Umbilical cord (tissue), 2 donors: Measurements from ENCODE around the gene POU5F1. TPM values are rescaled to one million over a fixed set of nuclear protein-coding genes. Genes with fewer than 3 reads are reported as not detected.
A peak's percentile ranks its signal among the peaks of the same experiment; 100 is the strongest.

ENCODE experiments used
- DNase-seq: peaks from one replicate; pipeline ENCODE4 v3.0.0-alpha.2; 2015; ENCODE audit warnings: low spot score
- total RNA-seq: library from RNA; depleted of rRNA; stranded (reverse); fragments of >200 nt; gene quantifications from one replicate; pipeline ENCODE4 v1.2.3, GENCODE V29; 2014; ENCODE audit warnings: low replicate concordance; ENCODE audit not compliant: insufficient read depth

The POU5F1 gene
- total RNA-seq, 1 donor from 2014 or later: 4.1 TPM

DNA sequence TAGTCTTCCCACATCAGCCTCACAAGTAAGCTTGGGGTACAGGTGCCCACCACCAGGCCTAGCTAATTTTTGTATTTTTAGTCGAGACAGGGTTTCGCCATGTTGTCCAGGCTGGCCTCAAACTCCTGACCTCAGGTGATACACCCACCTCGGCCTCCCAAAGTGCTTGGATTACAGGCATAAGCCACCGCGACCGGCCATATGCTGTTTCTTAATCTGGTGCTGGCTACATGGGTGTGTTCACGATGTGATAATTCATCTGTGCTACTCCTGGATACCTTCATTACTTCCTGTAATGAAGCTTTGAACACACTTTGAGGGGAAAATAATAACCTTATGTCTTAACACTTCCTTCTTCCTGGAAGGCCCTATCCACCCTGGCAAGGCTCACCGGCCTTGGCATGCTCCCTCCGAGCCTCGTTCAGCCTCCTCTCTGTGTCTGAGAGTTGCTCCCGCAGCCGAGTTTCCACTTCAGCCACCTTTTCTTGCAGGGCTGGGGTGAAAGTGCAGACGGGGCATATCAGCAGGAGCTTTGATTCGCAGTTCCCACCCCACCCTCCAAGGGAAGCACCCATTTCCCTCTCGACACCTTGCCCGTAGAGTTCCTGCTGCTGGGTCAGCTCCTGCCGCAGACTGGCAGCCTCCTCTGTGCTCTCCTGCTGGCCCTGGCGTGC, 26.0 kb downstream of the POU5F1 start:
- no peak for DNase-seq

DNA sequence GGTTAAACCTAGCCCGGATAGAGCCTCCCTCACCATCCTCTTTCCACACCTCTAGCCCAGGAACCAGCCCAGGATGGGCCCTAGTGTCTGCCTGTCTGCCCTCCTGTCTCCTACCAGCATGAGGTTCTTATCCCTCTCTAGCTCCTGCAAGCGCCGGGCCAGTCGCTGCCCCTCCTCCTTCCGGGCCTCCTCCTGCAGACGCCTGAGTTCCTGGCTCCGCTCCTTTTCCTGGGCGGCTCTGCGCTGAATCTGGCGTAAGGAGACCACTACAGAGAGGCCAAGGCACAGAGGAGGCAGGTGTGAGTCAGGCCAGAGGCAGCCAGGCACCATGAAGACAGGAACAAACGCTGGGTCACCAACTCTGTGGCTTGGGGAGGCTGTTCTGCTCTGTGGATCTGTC, 27.3 kb downstream of the POU5F1 start:
- DNase-seq: peak; percentile 58

DNA sequence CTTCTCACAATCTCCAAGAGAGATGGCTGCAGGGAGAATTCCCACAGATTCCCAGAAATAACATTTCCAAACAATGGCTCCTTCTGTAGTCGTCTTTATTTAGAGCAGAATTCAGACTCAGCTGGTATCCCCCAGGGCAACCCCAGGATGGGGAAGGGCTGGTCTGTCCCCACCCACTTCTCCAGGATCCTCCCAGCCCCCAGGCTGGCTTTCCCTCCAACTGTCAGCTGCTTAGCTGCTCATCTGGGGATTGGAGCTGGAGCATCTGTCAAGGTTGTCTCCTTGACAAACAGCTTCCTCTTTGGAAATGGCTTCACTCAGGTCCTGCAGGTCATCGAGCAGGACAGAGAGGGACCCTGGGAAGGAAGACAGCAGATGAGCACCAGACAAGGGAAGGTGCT, 28.1 kb downstream of the POU5F1 start:
- DNase-seq: no peak

DNA sequence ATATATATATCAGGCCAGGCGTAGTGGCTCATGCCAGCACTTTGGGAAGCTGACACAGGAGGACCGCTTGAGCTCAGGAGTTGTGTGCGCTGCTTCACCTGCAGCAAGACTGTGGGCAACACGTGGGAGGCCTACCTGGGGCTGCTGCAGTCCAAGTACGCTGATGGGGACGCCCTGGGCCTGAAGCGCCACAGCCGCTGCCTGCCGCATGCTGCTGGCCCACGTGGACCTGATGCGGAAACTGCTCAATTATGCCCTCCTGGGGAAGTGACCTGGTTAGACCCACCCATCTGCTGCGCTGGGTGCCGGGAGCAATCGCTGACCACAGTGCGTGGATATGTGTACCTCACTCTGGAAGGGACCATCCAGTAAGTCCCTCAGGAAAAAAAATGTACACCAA, 29.8 kb downstream of the POU5F1 start:
- DNase-seq: no peak

DNA sequence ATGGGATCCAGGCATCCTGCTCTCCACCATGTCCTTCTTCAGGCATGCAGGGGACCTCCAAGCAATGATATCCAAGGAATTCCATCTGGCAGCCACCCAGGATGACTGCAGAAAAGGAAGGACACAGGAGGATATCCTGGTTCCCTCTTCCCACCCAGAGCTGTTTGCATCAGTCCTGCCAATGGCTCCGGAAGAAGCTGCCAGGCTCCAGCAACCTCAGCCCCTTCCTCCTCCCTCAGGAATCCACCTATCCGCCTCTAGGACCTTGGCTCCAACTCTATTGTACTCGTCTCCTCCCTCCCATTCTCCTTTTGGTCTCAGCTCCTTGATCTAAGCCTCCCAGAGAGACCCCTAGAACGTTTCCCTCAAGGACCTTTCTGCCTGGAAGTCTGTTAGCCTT, 30.9 kb downstream of the POU5F1 start:
- peak; percentile 20 for DNase-seq

DNA sequence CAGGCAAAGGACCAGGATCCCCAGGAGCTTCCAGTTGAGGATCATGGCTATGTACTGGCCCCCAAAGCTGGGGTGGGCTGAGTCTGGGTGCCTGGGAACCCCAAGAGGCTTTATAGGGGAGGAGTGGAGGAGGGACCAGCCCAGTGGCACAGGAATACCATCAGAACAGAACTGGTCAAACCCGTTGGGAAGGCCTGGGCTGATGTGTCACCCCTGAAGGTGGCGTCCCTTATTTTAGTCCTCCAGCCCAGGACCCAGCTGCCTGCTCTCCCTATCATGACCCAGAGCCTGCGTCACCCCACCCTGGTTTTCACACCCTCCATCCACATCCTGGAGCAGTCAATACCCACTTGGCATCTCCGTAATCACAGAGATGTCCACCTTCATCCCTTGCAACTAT, 31.5 kb downstream of the POU5F1 start, which contains the start of gene PSORS1C2:
TSS of gene PSORS1C2 (minus strand) at position 85 of the 400 bp plus-strand sequence. CDS start at position 45, 40 bp downstream.
- DNase-seq: no peak

DNA sequence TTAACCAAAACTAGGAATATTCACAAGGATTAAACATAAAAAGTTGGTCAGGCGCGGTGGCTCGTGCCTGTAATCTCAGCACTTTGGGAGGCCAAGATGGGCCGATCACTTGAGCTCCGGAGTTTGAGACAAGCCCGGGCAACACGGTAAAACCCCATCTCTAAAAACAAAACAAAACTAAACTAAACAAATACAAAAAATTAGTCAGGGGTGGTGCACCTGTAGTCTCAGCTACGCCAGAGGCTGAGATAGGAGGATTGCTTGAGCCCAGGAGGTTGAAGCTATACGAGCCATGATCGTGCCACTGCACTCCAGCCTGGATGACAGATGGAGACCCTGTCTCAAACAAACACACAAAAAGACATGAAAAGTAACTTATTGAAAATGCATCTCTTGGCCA, 34.8 kb downstream of the POU5F1 start:
- DNase-seq: no peak

DNA sequence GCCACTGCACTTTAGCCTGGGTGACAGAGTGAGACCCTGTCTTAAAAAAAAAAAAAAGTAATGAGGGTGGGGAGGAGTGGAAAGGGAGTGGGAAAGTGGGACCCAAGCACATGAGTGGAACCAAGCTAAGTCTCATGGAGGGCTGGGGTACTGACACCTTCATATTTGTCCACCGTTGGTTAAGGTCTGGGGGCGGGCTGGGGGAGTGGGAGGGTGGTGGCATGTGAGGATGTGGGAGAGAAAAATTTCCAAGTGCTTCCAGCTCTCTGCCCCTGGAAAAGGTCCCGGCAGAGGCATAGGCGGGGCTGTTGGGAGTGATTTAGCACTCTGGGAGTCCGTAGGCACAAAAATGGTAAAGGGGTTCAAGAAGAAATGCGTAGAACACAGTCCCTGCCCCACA, 37.7 kb downstream of the POU5F1 start:
- no peak for DNase-seq

DNA sequence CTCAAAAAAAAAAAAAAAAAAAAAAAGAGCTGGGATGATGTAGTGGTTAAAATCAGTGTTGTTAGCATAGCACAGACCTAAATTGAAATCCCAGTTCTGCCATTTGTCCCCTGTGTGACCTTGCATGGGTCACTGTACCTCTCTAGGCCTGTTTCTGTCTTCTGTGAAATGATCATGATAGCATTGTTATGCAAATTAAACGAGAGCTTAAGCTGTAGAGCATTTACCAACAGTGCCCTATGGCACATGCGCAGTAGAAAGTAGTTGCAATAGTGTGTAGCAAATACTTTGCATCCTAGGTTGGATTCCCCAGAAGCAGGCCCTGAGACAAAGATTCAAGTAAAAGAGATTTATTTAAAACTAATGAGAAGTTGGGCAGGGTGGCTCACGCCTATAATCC, 38.9 kb downstream of the POU5F1 start:
- no peak for DNase-seq

DNA sequence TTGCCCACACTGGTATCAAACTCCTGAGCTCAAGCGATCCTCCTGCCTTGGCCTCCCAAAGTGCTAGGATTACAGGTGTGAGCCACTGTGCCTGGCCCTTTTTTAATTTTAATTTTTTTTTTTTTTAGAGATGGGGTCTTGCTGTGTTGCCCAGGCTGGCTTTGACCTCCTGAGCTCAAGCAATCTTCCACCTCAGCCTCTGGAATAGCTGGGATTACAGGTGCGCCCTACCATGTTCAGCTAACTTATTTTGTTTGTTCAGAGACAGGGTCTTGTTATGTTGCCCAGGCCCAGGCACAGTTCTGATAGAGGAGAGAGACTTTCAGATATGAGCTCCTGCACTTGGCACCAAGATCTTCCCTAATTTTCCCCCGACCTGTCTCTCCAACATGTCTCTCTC, 39.7 kb downstream of the POU5F1 start:
- no peak for DNase-seq

DNA sequence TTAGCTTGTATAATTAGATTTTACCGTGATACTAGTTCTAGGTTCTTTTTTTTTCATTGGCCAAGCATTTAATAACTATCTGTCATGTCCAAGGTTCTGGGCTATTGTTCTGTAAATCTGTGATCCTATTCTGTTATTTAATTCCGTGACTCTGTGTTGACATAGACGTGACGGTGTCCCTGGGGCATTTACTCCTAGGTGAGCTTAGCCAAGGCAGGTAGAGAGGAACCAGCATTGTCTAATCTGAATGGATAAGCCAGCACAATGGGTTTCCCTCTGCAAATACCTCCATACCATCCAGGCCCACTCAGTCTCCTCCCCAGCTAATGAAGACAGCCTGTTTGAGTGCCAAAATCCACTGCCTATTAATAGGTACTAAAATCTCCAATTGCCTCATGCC, 41.4 kb downstream of the POU5F1 start:
- DNase-seq: no peak

DNA sequence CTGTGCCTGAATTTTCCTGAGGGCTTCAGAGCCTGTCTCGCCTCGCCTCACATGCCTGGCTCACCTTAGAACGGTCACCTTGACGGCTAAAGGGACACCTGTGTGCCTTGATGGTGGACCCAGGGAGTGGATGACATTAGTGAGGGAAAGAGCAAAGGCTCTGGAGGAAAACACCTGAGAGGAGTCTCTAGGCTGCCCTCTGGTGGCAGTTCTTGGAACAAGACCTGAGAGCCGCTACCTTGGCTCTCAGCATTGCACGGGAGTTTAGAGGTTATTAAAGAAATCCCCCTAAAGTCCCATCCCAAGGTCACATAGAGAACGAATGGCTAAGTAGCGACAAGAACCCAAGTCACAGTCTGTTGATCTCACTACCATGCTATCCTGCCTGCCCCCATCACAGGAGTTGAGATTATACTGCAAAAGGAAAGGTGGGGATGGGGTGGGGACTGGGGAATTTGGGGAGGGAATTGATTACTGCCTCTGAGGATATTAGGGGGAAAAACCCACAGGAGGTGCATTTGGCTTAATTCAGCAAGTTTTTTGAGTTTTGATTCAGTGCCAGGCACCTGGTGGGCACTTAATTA, 42.3 kb downstream of the POU5F1 start:
- peak; percentile 52 for DNase-seq

DNA sequence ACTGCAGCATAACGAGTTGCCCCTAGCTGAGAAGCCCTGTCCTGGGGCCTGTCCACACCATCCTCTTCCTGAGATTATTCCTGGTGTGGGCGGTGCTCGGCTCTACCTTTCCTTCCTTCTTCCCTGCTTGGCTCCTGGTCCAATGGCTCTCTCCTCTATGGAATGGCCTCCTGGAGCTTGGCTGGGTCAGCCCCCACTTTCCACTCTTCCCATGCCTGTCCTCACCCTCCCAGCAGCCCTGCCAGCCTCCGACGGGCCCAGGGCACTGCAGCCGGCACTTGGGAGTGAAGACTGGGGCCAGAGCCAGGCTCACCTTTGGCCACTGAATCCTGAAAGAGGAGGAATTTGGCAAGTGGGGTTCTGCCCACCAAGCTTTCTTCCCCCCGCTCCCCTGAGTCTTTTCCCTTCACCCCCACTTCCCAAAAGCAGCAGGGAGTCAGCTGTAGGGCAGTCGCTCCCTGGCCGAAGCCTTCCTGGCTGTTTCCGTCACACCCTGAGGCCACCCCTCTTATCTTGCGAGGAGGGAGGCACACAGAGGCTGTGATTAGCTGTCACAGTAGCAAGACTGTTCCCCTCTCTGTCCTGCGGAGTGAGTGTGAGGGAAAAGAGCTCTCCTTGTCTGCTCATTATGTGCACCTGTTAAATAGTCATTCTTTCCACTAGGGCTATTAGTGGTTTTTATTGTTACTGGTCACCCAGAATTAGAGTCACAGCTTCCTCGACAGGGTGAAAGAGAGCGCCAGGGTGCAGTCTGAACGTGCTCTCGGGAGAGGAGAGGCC, 43.9 kb downstream of the POU5F1 start:
- no peak for DNase-seq

DNA sequence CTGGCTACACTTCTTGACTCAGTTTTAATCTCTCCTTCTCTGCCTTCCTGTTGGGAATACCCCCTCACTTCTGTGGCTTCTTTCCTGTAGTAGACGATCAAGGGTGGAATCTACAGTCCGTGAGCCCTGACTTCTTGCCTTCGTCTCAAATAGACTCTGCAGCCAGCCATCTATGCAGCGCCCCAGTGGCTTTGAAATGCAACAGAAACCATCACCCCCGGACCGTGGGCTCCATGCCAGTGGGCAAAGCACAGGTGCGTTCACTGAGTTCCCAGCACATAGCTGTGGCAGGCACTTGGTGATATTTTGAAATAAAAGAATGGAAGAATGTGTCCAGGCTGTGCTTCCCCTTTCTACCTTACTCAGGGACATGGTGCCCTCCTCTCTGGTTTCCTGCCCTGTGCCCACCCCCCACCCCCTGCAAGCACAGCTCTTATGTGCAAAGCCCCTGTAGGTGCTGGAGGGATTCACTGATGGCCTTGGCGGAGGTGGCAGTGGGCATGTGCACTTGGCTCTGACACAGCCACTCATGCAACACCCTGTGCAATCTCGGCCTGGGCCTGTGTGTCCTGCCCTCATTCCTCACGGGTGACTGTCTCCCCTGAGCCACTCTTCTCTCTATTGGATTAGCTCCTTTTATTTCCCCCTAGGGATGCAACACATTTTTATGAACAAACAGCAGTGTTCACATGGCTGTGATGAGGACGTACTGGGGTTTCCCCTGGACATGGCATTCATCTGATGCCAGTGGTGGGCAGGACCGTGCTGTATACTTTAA, 44.7 kb downstream of the POU5F1 start:
- DNase-seq: no peak

DNA sequence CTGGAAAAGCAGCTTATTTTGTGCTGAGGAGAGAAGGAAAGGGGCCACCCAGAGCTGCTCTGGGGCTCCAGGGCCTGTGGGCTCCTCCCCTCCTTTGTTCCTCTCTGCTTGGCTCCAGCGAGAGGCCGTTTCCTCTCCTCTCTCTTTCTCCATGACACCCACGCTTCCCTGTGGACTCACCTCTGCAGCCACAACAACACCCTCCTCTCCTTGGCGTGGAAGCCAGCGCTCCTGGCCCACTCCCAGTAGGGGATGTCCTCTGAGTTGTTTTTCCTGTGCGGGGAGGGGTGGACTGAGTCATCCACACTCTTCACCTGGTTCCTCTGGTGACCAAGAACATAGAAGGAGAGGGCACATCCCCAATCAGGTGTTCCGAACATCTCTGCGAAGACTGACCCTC, 45.3 kb downstream of the POU5F1 start:
- no peak for DNase-seq

DNA sequence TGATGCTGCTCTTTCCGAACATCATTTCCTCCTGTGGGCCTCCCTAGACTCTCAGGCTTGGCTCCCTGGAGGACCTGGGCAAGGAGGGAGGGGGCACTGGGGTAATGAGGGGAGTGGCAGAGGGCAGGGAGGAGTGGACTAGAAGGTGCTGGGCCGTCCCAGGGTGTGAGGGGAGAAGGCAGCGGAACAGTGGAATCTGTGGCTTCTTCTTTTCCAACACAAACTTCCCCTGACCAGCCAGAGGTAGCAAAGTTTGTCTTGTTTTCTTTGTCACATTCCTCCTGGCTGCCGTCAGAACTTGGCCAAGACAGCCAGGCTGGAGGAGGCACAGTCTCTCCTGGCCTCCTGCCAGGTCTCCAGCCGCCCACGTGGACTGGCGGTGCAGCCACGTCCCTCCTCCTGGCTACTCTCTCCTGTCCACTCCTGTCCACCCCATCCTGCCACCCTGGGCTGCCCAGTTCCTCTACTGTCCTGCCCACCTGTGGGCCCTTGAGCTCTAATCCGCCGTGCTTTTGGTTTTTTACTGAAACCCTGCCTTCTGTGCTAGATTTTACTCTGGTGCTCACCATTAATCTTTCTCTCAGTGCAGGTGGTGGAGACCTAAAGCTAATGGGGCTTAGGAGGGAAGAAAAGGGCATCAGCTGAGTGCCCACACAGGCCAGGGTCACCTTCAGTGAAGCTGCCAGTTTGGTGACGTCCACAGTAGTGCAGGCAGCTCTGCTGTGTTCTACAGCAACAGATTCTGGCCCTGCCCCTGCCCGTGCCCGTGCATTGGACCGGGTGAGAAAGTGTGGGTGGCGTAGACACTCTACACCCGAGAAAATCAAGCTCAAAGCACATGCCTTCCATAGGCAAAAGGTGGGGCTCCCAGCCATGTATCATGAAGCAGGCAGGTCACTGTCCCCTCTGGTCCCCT, 47.4 kb downstream of the POU5F1 start:
- peak; percentile 93 for DNase-seq

DNA sequence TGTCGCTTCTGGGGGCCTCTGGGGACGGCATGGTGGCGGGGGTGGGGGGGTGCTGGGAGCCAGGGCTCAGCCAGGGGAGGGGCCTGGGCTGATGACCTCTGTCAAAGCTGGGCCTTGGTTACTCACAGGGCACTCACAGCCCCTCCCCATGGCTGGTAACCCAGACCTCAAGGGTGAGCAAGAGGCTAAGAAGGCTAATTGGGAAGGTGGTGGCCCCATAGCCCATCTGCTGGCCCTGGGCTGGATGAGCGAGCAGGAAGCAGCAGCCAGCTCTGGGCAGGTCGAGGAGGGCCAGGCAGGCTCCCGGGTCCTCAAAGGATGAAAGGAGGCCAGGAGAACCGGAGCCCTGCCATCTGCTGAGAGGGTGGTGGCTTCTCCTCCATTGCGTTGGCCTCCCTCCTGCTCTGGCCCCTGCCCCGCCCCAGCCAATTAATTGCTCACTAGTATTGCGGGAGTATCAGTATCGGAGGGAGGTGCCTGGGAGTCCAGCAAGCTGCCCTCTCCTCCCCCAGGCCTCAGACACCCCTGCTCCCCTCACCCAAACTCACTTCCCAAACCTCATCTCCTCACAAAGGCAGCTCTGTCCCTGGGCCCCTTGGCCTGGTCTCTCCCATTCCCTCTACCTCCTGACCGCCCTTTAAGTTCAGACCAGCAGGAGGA, 49.2 kb downstream of the POU5F1 start:
- no peak for DNase-seq

DNA sequence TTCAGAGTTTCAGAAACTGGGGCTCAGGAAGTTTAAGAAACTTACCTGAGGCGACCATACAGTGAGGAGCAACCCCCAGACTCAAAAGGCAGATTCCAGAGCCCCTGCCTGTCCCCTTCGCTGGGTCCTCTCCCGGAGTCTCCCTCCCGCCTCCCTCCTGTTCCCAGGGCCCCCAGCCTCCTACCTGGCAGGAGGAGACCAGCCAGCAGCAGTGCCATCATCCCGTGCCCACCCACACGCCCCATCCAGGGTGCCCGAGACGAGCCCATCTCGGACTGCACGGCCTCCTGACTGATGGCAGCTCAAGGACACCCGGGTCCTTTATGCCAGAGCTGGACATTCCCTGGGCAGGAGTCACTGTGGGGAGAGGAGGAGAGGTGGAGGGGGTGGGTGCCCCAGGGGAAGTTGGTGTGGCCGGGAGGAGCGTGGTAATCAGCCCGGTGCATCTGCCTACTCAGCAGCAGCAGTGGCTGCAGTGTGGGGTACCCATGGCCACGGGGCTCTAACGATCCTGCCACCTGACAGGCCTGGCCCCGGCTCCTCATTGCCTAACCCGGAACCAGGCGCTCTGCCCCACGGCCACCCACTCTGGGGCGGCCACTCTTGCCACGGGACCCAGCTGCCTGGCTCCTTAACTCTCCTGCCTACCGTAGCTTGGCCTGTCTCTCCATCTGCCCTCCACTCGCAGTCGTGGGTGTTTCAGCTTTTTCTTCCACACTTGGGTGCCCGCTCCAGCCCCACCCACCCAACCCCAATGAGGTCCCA, 50.1 kb downstream of the POU5F1 start, which contains the start of gene CDSN:
TSS of gene CDSN (minus strand) at position 296 of the 765 bp plus-strand sequence. CDS start at position 269, 27 bp downstream.
- no peak for DNase-seq

DNA sequence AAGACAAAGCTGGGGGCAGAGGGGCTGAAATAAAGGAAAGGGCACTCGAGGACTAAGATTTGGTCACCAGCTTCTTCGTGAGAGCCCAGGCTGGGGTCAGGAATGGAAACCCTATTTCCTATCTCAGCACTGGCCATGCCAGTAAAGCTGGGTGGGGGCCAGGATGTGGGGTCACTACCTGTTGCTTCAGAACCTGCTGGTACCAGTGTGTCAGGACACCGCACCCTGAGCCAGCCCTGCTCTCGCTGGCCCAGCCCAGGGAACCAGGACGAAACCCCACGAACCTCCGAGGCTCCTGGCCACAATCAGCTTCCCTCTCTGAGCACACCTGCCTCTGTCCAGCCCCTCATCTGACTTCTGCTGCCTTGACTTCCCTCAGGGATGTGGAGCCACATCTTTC, 52.3 kb downstream of the POU5F1 start:
- no peak for DNase-seq
